ENCODE data around the gene ANKMY2.
"Not testable (repeated sequence)": the region's sequence is repeated elsewhere in the genome, so short reads cannot be mapped to it uniquely, and the experiment has no call there.

The ANKMY2 gene

GRCh38 chr7:16645593-16646471, at the start of gene ANKMY2, which contains the start of gene BZW2:
Gene ANKMY2 (minus strand): TSS chr7:16645754. CDS start chr7:16645573, 181 bp downstream.
Gene BZW2 (plus strand): TSS chr7:16646181. CDS start chr7:16665444, 19,263 bp downstream.
- peak; percentile 94 to 95 for DNase-seq

- no peak for DNase-seq
Measured at GRCh38 chr7:16694806-16695205, 49.3 kb upstream of the ANKMY2 start.

- no peak for DNase-seq
Measured at GRCh38 chr7:16693601-16694318, 48.2 kb upstream of the ANKMY2 start.

- DNase-seq: no peak
Measured at GRCh38 chr7:16691241-16691640, 45.7 kb upstream of the ANKMY2 start.

GRCh38 chr7:16688249-16688648, 42.7 kb upstream of the ANKMY2 start:
- no peak for DNase-seq

GRCh38 chr7:16685535-16685934, 40.0 kb upstream of the ANKMY2 start:
- no peak for DNase-seq

- DNase-seq: peak in 1 of 2 donors; percentile 6
Measured at GRCh38 chr7:16684935-16685334, 39.4 kb upstream of the ANKMY2 start.

GRCh38 chr7:16678645-16679566, 33.4 kb upstream of the ANKMY2 start:
- DNase-seq: not testable (repeated sequence)

- no peak for DNase-seq
Measured at GRCh38 chr7:16677978-16678494, 32.5 kb upstream of the ANKMY2 start.

- no peak for DNase-seq
Measured at GRCh38 chr7:16675277-16675676, 29.7 kb upstream of the ANKMY2 start.

- no peak for DNase-seq
Measured at GRCh38 chr7:16671811-16672210, 26.3 kb upstream of the ANKMY2 start.

GRCh38 chr7:16670731-16671344, 25.3 kb upstream of the ANKMY2 start:
- no peak for DNase-seq

- no peak for DNase-seq
Measured at GRCh38 chr7:16670021-16670420, 24.5 kb upstream of the ANKMY2 start.

GRCh38 chr7:16669581-16669980, 24.0 kb upstream of the ANKMY2 start:
- no peak for DNase-seq

GRCh38 chr7:16668978-16669377, 23.4 kb upstream of the ANKMY2 start:
- peak in 1 of 2 donors; percentile 14 for DNase-seq

- DNase-seq: peak in 1 of 2 donors; percentile 77
Measured at GRCh38 chr7:16668049-16668858, 22.7 kb upstream of the ANKMY2 start.

GRCh38 chr7:16667355-16667754, 21.8 kb upstream of the ANKMY2 start:
- no peak for DNase-seq

- no peak for DNase-seq
Measured at GRCh38 chr7:16661924-16662323, 16.4 kb upstream of the ANKMY2 start.

- no peak for DNase-seq
Measured at GRCh38 chr7:16660702-16661464, 15.3 kb upstream of the ANKMY2 start.

- not testable (repeated sequence) for DNase-seq
Measured at GRCh38 chr7:16659854-16660497, 14.4 kb upstream of the ANKMY2 start.
